Chondrocyte (in vitro differentiated cells): Measurements from ENCODE around the gene TMEM192. TPM values are rescaled to one million over a fixed set of nuclear protein-coding genes. Genes with fewer than 3 reads are reported as not detected.

ENCODE experiments used
- DNase-seq: peaks from one replicate; pipeline ENCODE4 v3.0.0; 2021; ENCODE audit warnings: mixed read lengths, low spot score
- H3K27ac Mint-ChIP-seq: one replicate; pipeline ENCODE4 v1.8.0; 2021; ENCODE audit warnings: mild to moderate bottlenecking, moderate library complexity, mixed read lengths; ENCODE audit not compliant: unreplicated experiment
- H3K27me3 Mint-ChIP-seq: 2 replicates; pipeline ENCODE4 v1.8.0; 2021; ENCODE audit warnings: low read depth, mixed read lengths
- H3K36me3 Mint-ChIP-seq: 2 replicates; pipeline ENCODE4 v1.8.0; 2021; ENCODE audit warnings: low read depth, mixed read lengths
- H3K4me1 Mint-ChIP-seq: 2 replicates; pipeline ENCODE4 v1.8.0; 2021; ENCODE audit warnings: low read depth, mild to moderate bottlenecking, mixed read lengths
- H3K4me3 Mint-ChIP-seq: one replicate; pipeline ENCODE4 v1.8.0; 2021; ENCODE audit warnings: mild to moderate bottlenecking, moderate library complexity, mixed read lengths; ENCODE audit not compliant: unreplicated experiment
- H3K9me3 Mint-ChIP-seq: 2 replicates; pipeline ENCODE4 v1.8.0; 2021; ENCODE audit warnings: low read depth, mixed read lengths
- CTCF ChIP-seq: fragments of 200-600 bp; sonication (generic); IDR thresholded peaks from 2 replicates; pipeline ENCODE4 v1.5.0; 2021; ENCODE audit warnings: antibody characterized with exemption, mild to moderate bottlenecking, moderate library complexity
- total RNA-seq: library from RNA; stranded (reverse); gene quantifications from 3 replicates; pipeline ENCODE4 v1.2.1, GENCODE V29; 2021

The TMEM192 gene
- total RNA-seq, 1 donor from 2014 or later: 14.0 TPM

GRCh38 chr4:165151734-165152133, 39.1 kb upstream of the TMEM192 start:
- no peak for TF ChIP-seq CTCF
- H3K27ac Mint-ChIP-seq: no peak overlapping the region
- no peaks in the 10 kb centered on the region for H3K36me3 Mint-ChIP-seq
- no peaks in the 10 kb centered on the region for H3K27me3 Mint-ChIP-seq
- no peak for DNase-seq
- peaks cover 4% of the 10 kb centered on the region for H3K4me1 Mint-ChIP-seq
- peaks cover 1% of the 10 kb centered on the region for H3K9me3 Mint-ChIP-seq
- no peak overlapping the region for H3K4me3 Mint-ChIP-seq

DNA sequence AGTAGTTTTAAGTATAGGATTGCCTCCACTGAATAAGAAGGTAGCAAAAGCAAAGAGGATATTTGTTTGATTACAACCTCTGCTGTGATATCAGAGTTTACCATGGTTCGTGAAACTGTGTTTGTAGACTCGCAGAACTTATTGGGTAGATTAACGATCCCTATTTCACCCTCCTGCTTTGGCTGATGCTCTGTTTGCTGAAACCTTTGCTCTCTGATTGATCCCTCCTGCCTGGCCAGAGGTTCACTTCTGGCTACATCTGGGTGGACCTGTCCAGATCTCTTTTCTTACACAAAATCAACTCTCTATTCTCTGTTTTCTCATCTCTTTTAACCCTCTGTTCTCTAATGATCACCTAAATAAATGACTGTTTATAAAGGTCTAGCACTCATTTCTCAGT, 37.9 kb upstream of the TMEM192 start:
- Mint-ChIP-seq H3K4me3 (no peak overlapping the region), H3K36me3 (no peaks in the 10 kb centered on the region), H3K4me1 (peaks cover 4% of the 10 kb centered on the region), H3K27me3 (no peaks in the 10 kb centered on the region), H3K9me3 (no peaks in the 10 kb centered on the region), H3K27ac (no peak overlapping the region)
- DNase-seq: no peak
- TF ChIP-seq CTCF: no peak

- TF ChIP-seq CTCF: no peak
- H3K36me3 Mint-ChIP-seq: peaks cover 6% of the 10 kb centered on the region
- H3K4me3 Mint-ChIP-seq: no peak overlapping the region
- no peak overlapping the region for H3K27ac Mint-ChIP-seq
- no peaks in the 10 kb centered on the region for H3K4me1 Mint-ChIP-seq
- H3K9me3 Mint-ChIP-seq: peaks cover 7% of the 10 kb centered on the region
- no peaks in the 10 kb centered on the region for H3K27me3 Mint-ChIP-seq
- no peak for DNase-seq
Measured at GRCh38 chr4:165138843-165139242, 26.2 kb upstream of the TMEM192 start.

- peaks cover 7% of the 10 kb centered on the region for H3K9me3 Mint-ChIP-seq
- DNase-seq: no peak
- TF ChIP-seq CTCF: no peak
- H3K27me3 Mint-ChIP-seq: no peaks in the 10 kb centered on the region
- H3K4me1 Mint-ChIP-seq: peaks cover 2% of the 10 kb centered on the region
- no peak overlapping the region for H3K4me3 Mint-ChIP-seq
- no peak overlapping the region for H3K27ac Mint-ChIP-seq
- peaks cover 6% of the 10 kb centered on the region for H3K36me3 Mint-ChIP-seq
Measured at GRCh38 chr4:165137205-165137604, 24.5 kb upstream of the TMEM192 start.

DNA sequence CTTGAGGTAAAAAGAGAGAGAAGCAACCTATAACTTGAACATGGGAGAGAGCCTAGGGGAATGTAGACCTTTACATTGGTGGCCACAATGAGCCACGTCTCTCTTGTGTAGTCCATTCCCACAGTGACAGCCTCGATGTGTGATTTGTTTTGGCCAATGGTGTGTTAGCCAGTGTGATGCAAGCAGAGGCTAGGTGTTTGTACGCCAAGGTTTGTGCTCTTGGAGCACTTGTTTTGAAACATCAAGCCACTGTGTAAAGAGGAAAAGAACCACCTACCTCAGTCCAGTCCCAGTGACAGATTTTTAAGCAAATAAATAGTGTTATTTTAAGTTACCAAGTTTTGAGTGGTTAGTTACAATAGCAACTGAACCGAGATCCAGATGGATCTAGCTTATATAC, 23.9 kb upstream of the TMEM192 start:
- H3K27me3 Mint-ChIP-seq: no peaks in the 10 kb centered on the region
- no peak overlapping the region for H3K4me3 Mint-ChIP-seq
- peaks cover 6% of the 10 kb centered on the region for H3K36me3 Mint-ChIP-seq

More for the DNA sequence above, 23.9 kb upstream of the TMEM192 start:
- Mint-ChIP-seq H3K27ac (no peak overlapping the region), H3K9me3 (peaks cover 7% of the 10 kb centered on the region), H3K4me1 (peaks cover 3% of the 10 kb centered on the region)
- no peak for TF ChIP-seq CTCF
- no peak for DNase-seq
